ENCODE measurements around the gene ZMYND12. TPM values are rescaled to one million over a fixed set of nuclear protein-coding genes. Genes with fewer than 3 reads are reported as not detected.

ZMYND12 gene
- total RNA-seq, 2 donors from 2014 or later: 2.9 to 3.5 TPM

- TF ChIP-seq CTCF (IDR thresholded peaks at IDR 0.05): no peak
- Histone ChIP-seq H3K4me3 (no peak overlapping the region), H3K4me1 (no peaks in the 10 kb centered on the region), H3K9ac (ENCODE audit: low read depth in 2 of 2, low read length in 2 of 2) (no peak overlapping the region), H3K36me3 (no peaks in the 10 kb centered on the region), H3K9me3 (no peaks in the 10 kb centered on the region), H3K27me3 (no peaks in the 10 kb centered on the region), H3K27ac (no peak overlapping the region)
- DNase-seq: no peak
- intact Hi-C loops (cut with DNase I): no loop called here
Measured at GRCh38 chr1:42422737-42423136, 33.1 kb downstream of the ZMYND12 start.

- Histone ChIP-seq H3K4me3 (no peak overlapping the region), H3K36me3 (no peaks in the 10 kb centered on the region), H3K4me1 (no peaks in the 10 kb centered on the region), H3K27ac (no peak overlapping the region), H3K27me3 (no peaks in the 10 kb centered on the region), H3K9me3 (no peaks in the 10 kb centered on the region), H3K9ac (ENCODE audit: low read depth in 2 of 2, low read length in 2 of 2) (no peak overlapping the region)
- TF ChIP-seq CTCF (IDR thresholded peaks at IDR 0.05): no peak
- intact Hi-C loops (cut with DNase I): no loop called here
- peak; percentile 60 for DNase-seq
Measured at GRCh38 chr1:42420911-42421585, 34.8 kb downstream of the ZMYND12 start.

- Histone ChIP-seq H3K9ac (ENCODE audit: low read depth in 2 of 2, low read length in 2 of 2) (no peak overlapping the region), H3K9me3 (no peaks in the 10 kb centered on the region), H3K27ac (no peak overlapping the region), H3K4me1 (no peaks in the 10 kb centered on the region), H3K27me3 (no peaks in the 10 kb centered on the region), H3K4me3 (no peak overlapping the region), H3K36me3 (no peaks in the 10 kb centered on the region)
- no peak for DNase-seq
- intact Hi-C loops (cut with DNase I): no loop called here
- TF ChIP-seq CTCF (IDR thresholded peaks at IDR 0.05): no peak
Measured at GRCh38 chr1:42420121-42420520, 35.7 kb downstream of the ZMYND12 start.

- no peak overlapping the region for H3K9ac ChIP-seq (ENCODE audit: low read depth in 2 of 2, low read length in 2 of 2)
- DNase-seq: no peak
- H3K27me3 ChIP-seq: no peaks in the 10 kb centered on the region
- no peak overlapping the region for H3K27ac ChIP-seq
- intact Hi-C loops (cut with DNase I): no loop called here
- no peak overlapping the region for H3K4me3 ChIP-seq
- no peaks in the 10 kb centered on the region for H3K9me3 ChIP-seq
- no peaks in the 10 kb centered on the region for H3K36me3 ChIP-seq
- no peaks in the 10 kb centered on the region for H3K4me1 ChIP-seq
- TF ChIP-seq CTCF (IDR thresholded peaks at IDR 0.05): no peak
Measured at GRCh38 chr1:42419126-42419821, 36.5 kb downstream of the ZMYND12 start.

- Histone ChIP-seq H3K9me3 (no peaks in the 10 kb centered on the region), H3K27me3 (no peaks in the 10 kb centered on the region)
- intact Hi-C loops (cut with DNase I): no loop called here
Measured at GRCh38 chr1:42418516-42418915, 37.3 kb downstream of the ZMYND12 start.

More at GRCh38 chr1:42418516-42418915, 37.3 kb downstream of the ZMYND12 start:
- Histone ChIP-seq H3K4me3 (no peak overlapping the region), H3K27ac (no peak overlapping the region), H3K4me1 (no peaks in the 10 kb centered on the region), H3K36me3 (no peaks in the 10 kb centered on the region), H3K9ac (ENCODE audit: low read depth in 2 of 2, low read length in 2 of 2) (no peak overlapping the region)
- no peak for TF ChIP-seq CTCF (IDR thresholded peaks at IDR 0.05)
- DNase-seq: no peak
